GM12874 (cell line): ENCODE measurements around the gene ERV3-1.

Source experiments
- TF ChIP-seq, protein P1 (sequence below): IDR thresholded peaks from 2 replicates; pipeline ENCODE4 v1.5.1; 2011; ENCODE audit warnings: low read depth, mild to moderate bottlenecking, control low read depth, low read length, moderate library complexity; ENCODE audit not compliant: insufficient read depth

Gene ERV3-1, protein sequence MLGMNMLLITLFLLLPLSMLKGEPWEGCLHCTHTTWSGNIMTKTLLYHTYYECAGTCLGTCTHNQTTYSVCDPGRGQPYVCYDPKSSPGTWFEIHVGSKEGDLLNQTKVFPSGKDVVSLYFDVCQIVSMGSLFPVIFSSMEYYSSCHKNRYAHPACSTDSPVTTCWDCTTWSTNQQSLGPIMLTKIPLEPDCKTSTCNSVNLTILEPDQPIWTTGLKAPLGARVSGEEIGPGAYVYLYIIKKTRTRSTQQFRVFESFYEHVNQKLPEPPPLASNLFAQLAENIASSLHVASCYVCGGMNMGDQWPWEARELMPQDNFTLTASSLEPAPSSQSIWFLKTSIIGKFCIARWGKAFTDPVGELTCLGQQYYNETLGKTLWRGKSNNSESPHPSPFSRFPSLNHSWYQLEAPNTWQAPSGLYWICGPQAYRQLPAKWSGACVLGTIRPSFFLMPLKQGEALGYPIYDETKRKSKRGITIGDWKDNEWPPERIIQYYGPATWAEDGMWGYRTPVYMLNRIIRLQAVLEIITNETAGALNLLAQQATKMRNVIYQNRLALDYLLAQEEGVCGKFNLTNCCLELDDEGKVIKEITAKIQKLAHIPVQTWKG

DNA sequence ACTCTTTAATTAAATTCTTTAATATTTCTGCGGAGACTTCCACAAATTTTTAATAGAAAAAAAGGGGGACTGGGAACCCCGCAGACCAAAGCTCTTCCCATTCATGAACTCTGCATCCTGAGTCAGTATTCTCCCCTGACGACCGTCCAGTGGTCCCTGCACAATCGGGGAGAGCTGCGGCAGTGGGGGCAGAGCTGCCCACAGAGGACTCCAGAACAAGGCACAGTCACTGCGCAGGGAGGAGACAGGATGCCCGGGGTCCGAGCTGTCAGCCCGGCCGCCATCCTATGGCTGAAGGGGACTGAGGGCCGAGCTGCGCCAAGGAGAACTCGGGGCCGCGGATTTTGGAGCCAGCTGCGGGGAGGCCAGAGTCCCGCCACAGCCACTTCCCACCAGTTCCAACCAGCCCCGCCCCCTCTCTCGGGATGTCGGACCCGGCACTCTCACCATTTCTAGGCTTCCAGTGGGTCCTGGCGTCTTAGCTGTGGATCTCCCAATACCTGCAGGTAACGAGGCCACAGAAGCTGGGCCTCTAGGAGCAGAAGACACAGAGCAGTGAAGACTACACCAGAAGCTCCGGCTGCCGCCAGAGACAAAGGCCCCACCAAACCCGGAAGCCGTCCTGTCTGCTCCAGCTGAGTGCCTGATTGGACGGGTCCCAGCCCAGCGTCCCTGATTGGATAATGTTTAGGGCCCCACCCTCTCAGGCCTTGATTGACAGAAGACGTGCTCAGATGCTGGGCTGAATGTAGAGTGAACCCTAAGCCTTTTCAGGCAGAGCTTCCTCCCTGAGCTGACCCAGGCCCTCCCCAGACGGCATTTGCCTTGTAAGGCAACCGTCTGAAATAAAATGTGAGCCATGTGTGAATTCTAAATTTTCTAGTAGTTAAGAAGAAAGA lies at the start of gene ERV3-1:
Gene ERV3-1, minus strand, starts transcription at position 594 of the 899 bp plus-strand sequence. CDS start 13,661 bp downstream, outside the sequence.
- TF ChIP-seq, protein P1, sequence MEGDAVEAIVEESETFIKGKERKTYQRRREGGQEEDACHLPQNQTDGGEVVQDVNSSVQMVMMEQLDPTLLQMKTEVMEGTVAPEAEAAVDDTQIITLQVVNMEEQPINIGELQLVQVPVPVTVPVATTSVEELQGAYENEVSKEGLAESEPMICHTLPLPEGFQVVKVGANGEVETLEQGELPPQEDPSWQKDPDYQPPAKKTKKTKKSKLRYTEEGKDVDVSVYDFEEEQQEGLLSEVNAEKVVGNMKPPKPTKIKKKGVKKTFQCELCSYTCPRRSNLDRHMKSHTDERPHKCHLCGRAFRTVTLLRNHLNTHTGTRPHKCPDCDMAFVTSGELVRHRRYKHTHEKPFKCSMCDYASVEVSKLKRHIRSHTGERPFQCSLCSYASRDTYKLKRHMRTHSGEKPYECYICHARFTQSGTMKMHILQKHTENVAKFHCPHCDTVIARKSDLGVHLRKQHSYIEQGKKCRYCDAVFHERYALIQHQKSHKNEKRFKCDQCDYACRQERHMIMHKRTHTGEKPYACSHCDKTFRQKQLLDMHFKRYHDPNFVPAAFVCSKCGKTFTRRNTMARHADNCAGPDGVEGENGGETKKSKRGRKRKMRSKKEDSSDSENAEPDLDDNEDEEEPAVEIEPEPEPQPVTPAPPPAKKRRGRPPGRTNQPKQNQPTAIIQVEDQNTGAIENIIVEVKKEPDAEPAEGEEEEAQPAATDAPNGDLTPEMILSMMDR: no peak

DNA sequence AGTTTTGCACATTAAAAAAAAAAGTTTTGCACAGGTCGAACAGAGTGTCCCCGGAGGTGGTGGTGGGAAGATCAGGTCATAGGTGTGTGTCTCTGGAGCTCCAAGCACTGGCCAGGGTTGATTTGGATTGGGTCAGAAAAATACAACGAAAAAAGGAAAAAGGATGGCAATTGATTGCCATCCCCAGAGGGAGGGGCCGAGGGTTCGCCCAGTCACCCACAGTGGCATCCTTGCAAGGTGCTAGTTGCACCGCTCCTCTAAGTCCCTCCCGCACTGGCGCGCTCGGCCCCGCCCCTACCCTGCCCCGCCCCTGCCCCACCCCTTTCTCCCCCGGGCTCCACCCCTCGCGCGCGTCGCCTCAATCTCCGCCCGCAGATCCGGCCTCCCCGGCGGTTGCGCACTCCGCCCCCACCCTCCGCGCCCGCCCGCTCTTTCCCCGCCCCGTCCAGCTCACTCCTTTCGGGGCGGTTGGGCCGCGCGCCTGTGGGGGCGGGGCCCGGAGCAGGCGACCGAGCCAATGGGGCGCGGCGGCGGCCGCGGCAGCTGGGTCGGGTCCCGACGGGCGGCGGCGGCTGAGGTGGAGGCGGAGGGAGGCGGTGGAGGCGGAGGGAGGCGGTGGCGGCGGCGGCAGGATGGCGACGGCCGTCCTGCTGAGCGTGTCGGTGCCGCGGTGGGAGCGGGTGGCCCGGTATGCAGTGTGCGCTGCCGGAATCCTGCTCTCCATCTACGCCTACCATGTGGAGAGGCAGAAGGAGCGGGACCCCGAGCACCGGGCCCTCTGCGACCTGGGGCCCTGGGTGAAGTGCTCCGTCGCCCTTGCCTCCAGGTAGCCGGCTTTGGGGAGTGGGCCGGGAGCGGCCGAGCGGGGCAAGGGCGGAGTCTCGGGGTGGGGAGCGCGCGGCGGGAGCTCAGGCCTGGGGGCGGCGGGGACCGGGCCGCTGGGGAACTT lies 31.5 kb upstream of the ERV3-1 start:
- TF ChIP-seq, protein P1: no peak

DNA sequence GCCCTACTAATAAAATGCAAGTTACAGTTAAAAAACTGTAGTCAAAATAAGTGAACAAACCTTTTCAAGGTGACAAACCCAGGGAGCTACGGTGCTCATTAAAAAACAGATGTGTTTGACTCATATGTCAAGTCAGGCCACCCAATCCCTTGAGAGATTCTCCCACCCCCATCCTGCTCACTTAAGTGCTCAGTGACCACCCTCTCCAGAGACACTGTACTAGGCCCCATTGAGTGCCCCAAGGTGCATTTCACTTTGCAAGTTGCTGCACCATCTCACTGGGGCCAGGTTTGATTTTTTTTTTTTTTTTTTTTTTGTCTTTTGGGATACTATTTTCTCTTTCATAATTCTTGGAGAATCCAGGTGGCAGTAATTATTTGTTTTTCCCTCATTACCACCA lies 1.9 kb downstream of the ERV3-1 start:
- TF ChIP-seq, protein P1: no peak

DNA sequence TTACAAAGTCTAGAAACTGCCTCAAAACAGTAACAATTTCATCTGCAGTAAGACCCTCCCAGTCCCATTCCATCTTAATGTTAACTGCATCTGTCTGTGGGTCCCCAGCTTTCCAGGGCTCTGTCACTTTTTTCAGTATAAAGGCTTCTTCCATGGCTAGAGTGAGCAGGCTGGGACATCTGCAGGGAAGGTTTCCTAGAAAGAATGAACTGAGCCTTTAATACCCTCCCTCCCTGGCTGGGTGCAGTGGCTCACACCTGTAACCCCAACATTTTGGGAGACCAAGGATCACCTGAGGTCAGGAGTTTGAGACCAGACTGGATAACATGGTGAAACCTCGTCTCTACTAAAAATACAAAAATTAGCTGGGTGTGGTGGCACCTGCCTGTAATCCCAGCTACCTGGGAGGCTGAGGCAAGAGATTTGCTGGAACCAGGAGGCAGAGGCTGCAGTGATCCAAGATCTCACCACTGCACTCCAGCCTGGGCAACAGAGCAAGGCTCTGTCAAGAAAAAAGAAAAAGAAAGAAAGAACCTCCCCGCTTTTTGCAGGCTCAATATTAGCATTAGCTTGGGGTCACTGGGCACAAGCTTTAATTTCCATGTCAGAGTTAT lies 3.4 kb downstream of the ERV3-1 start:
- TF ChIP-seq, protein P1: no peak

DNA sequence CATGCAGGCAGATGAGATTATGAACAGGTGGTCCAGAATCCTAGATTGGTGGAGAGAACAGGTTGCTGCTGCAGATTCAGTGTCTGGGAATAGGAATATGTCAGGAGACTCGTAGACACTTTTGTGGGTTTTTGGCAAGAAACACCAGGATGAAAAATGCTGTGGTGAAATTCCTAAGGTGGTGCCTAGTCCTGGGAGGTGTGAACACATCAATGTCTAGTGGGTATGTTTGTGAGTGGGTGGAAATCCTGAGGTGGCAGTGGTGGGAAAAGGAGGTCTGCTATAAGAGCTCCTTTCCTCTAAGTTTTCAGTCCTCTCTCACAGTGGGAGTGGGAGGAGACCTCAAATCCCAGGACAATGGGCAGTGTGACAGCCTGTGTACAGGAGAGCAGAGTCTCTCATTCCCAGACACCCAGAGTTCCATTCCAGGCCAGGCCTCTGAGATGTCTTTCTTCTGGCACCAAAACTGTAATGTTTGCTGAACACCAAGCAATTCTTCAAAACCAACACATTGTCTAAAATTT lies 5.1 kb downstream of the ERV3-1 start:
- TF ChIP-seq, protein P1: no peak

DNA sequence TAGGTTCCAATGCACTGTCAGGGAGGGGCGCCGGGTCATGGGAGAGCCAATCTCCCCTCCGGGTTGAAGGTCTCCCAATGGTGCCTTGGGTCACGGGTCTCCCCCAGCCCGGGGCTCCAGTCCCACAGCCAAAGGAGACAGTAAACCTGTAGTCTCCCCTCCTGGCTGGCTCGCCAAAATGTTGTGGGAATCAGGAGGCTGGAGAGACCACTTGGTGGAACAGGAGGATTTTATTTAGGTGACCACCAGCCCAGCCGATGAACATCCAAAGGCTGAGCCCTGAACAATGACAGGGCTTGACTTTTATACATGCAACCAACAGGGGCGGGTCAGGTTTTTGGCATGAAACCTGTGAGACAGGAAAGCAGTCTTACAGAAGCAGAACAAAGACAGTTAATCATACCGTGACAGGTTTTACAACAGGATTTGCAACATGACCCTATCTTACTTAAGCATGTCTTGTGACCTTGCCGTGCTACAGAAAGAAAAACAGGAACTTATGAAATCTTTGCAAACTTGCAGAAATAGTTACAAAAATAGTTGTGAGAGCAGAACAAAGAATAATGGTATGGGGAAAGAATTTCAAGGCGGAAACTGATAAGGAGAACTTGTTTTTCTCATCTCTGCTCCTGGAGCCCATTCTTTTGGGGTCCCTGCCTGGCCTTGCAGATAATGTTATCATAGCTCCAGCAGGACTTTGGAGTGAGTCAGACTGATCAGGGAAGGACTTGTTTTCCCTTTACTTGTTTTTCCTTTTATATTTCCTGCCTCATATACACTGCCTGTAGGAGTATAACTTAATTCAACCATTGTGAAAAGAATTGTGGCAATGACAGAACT lies 7.1 kb downstream of the ERV3-1 start:
- TF ChIP-seq, protein P1: no peak
